ENCODE measurements around the gene SIAE.

SIAE gene

GRCh38 chr11:124699547-124699946 lies 26.0 kb upstream of the SIAE start:
- H3K79me2 ChIP-seq (ENCODE audit: control insufficient read depth, low read length) = no peaks in the 10 kb centered on the region
- no peaks in the 10 kb centered on the region for H3K27me3 ChIP-seq (ENCODE audit: control insufficient read depth, low read length)
- no peaks in the 10 kb centered on the region for H3K9me2 ChIP-seq (replicated peaks; ENCODE audit: control insufficient read depth, low read length)
- H3K4me3 ChIP-seq (ENCODE audit: low read length) = no peak overlapping the region
- no peaks in the 10 kb centered on the region for H3K36me3 ChIP-seq (ENCODE audit: control insufficient read depth, low read length)
- no peaks in the 10 kb centered on the region for H3F3A ChIP-seq (ENCODE audit: control insufficient read depth, insufficient read depth)
- H3K4me1 ChIP-seq (ENCODE audit: control insufficient read depth, low read length) = peaks cover 11% of the 10 kb centered on the region
- no peak for TF ChIP-seq EZH2phosphoT487 (IDR thresholded peaks at IDR 0.05; ENCODE audit: borderline replicate concordance, low read length)
- no peak for TF ChIP-seq CTCF (IDR thresholded peaks at IDR 0.05; ENCODE audit: low read depth, low read length, poor library complexity, severe bottlenecking)
- H3K4me2 ChIP-seq (ENCODE audit: low read length) = no peak overlapping the region
- H3K27ac ChIP-seq (ENCODE audit: low read depth, low read length) = no peak overlapping the region
- H3K9me3 ChIP-seq (ENCODE audit: control insufficient read depth, insufficient read depth, low read length) = no peaks in the 10 kb centered on the region; the same call in 1 of the 2 replicates
- no peaks in the 10 kb centered on the region for H4K20me1 ChIP-seq (ENCODE audit: control insufficient read depth, insufficient read depth, low read depth, low read length)

- Histone ChIP-seq H3K27me3 (ENCODE audit: control insufficient read depth, low read length) (no peaks in the 10 kb centered on the region), H3K36me3 (ENCODE audit: control insufficient read depth, low read length) (no peaks in the 10 kb centered on the region), H3K9me3 (ENCODE audit: control insufficient read depth, insufficient read depth, low read length) (no peaks in the 10 kb centered on the region), H3K4me1 (ENCODE audit: control insufficient read depth, low read length) (no peaks in the 10 kb centered on the region), H4K20me1 (ENCODE audit: control insufficient read depth, insufficient read depth, low read depth, low read length) (no peaks in the 10 kb centered on the region), H3K4me3 (ENCODE audit: low read length) (no peak overlapping the region), H3F3A (ENCODE audit: control insufficient read depth, insufficient read depth) (no peaks in the 10 kb centered on the region), H3K79me2 (ENCODE audit: control insufficient read depth, low read length) (no peaks in the 10 kb centered on the region), H3K27ac (ENCODE audit: low read depth, low read length) (no peak overlapping the region), H3K4me2 (ENCODE audit: low read length) (no peak overlapping the region), H3K9me2 (replicated peaks; ENCODE audit: control insufficient read depth, low read length) (no peaks in the 10 kb centered on the region)
- no peak for TF ChIP-seq EZH2phosphoT487 (IDR thresholded peaks at IDR 0.05; ENCODE audit: borderline replicate concordance, low read length)
- TF ChIP-seq CTCF (IDR thresholded peaks at IDR 0.05; ENCODE audit: low read depth, low read length, poor library complexity, severe bottlenecking) = no peak
Observed at GRCh38 chr11:124693142-124693541, 19.6 kb upstream of the SIAE start.

GRCh38 chr11:124682443-124682842 lies 8.9 kb upstream of the SIAE start:
- Histone ChIP-seq H3K27me3 (ENCODE audit: control insufficient read depth, low read length) (no peaks in the 10 kb centered on the region), H3K36me3 (ENCODE audit: control insufficient read depth, low read length) (no peaks in the 10 kb centered on the region), H3K27ac (ENCODE audit: low read depth, low read length) (no peak overlapping the region), H3K9me3 (ENCODE audit: control insufficient read depth, insufficient read depth, low read length) (peaks cover 19% of the 10 kb centered on the region), H3K4me3 (ENCODE audit: low read length) (no peak overlapping the region), H3K9me2 (replicated peaks; ENCODE audit: control insufficient read depth, low read length) (no peaks in the 10 kb centered on the region), H3K4me1 (ENCODE audit: control insufficient read depth, low read length) (no peaks in the 10 kb centered on the region), H4K20me1 (ENCODE audit: control insufficient read depth, insufficient read depth, low read depth, low read length) (no peaks in the 10 kb centered on the region), H3F3A (ENCODE audit: control insufficient read depth, insufficient read depth) (no peaks in the 10 kb centered on the region), H3K4me2 (ENCODE audit: low read length) (no peak overlapping the region), H3K79me2 (ENCODE audit: control insufficient read depth, low read length) (no peaks in the 10 kb centered on the region)
- TF ChIP-seq CTCF (IDR thresholded peaks at IDR 0.05; ENCODE audit: low read depth, low read length, poor library complexity, severe bottlenecking) (no peak), EZH2phosphoT487 (IDR thresholded peaks at IDR 0.05; ENCODE audit: borderline replicate concordance, low read length) (no peak)

DNA sequence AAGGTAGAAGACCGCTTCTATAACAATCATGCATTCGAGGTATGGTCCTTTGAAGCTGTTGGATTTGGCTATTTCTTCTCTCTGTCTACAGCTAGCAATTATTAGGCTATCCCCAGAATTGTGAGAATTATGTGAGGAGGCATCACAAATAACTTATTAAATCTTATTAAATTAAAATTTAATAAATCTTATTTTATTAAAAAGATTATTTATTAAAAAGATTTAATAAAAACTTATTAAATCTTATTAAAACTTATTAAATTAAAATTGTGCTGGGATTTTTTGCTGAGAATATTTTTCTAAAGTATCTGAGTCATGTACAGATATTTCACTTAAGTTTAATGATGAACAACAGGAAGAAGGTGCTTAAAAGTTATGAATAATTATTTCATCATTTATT lies 7.9 kb upstream of the SIAE start:
- no peak for TF ChIP-seq CTCF (IDR thresholded peaks at IDR 0.05; ENCODE audit: low read depth, low read length, poor library complexity, severe bottlenecking)
- TF ChIP-seq EZH2phosphoT487 (IDR thresholded peaks at IDR 0.05; ENCODE audit: borderline replicate concordance, low read length) = no peak
- H3K4me1 ChIP-seq (ENCODE audit: control insufficient read depth, low read length) = no peaks in the 10 kb centered on the region
- no peak overlapping the region for H3K27ac ChIP-seq (ENCODE audit: low read depth, low read length)
- no peak overlapping the region for H3K4me2 ChIP-seq (ENCODE audit: low read length)
- no peaks in the 10 kb centered on the region for H4K20me1 ChIP-seq (ENCODE audit: control insufficient read depth, insufficient read depth, low read depth, low read length)
- no peaks in the 10 kb centered on the region for H3K79me2 ChIP-seq (ENCODE audit: control insufficient read depth, low read length)
- no peaks in the 10 kb centered on the region for H3K27me3 ChIP-seq (ENCODE audit: control insufficient read depth, low read length)
- no peaks in the 10 kb centered on the region for H3F3A ChIP-seq (ENCODE audit: control insufficient read depth, insufficient read depth)
- peaks cover 17% of the 10 kb centered on the region for H3K9me3 ChIP-seq (ENCODE audit: control insufficient read depth, insufficient read depth, low read length)
- H3K36me3 ChIP-seq (ENCODE audit: control insufficient read depth, low read length) = no peaks in the 10 kb centered on the region
- no peak overlapping the region for H3K4me3 ChIP-seq (ENCODE audit: low read length)
- no peaks in the 10 kb centered on the region for H3K9me2 ChIP-seq (replicated peaks; ENCODE audit: control insufficient read depth, low read length)
